GM12801 (cell line): ENCODE data around the gene CAMSAP1.

Experiments used
- CTCF ChIP-seq: IDR thresholded peaks from one replicate; pipeline ENCODE4 v1.5.1; 2011; ENCODE audit warnings: control low read depth; ENCODE audit not compliant: insufficient read length; ENCODE audit errors: extremely low read depth

The CAMSAP1 gene

GRCh38 chr9:135919318-135919890, 12.1 kb upstream of the CAMSAP1 start:
- TF ChIP-seq CTCF: no peak

- TF ChIP-seq CTCF: no peak
These were observed 7.6 kb upstream of the CAMSAP1 start for GRCh38 chr9:135914921-135915320.

GRCh38 chr9:135910757-135911156, 3.4 kb upstream of the CAMSAP1 start:
- no peak for TF ChIP-seq CTCF

- no peak for TF ChIP-seq CTCF
These were observed 2.9 kb upstream of the CAMSAP1 start for GRCh38 chr9:135910216-135910615.

- TF ChIP-seq CTCF: no peak
These were observed 2.0 kb upstream of the CAMSAP1 start for GRCh38 chr9:135909371-135909770.

- TF ChIP-seq CTCF: no peak
These were observed 1.4 kb upstream of the CAMSAP1 start for GRCh38 chr9:135908754-135909204.

DNA sequence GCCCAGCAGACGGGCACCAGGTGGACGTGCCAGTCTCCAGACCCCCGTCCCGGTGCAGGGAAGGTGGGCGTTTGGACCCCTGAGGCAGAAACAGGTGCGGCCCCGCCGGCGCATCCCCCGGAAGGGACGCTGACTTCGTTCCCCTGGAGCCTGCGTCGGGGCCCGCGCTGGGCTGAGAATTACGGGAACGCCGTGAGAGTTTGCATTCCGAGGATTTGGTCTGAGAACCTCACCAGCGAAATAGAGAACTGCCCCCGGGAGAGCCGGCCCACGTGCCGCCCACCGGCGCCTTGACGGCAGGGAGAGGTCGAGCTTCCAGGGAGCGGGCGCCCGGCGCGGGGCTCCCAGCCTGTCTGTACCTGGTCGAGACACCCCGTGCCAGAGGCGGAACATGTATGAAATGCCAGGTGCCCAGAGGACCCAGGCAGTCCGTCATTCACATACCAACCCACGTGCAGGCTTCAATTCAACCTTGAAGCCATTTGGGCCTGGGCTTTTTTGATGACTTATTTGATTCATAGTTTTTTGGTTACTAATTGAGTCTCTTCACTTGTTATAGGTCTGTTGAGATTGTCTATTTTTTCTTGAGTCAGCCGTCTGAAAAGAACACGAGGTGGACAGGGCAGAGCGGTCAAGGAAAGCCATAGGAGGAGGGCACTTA, 877 bp upstream of the CAMSAP1 start:
- no peak for TF ChIP-seq CTCF
